ENCODE results near the gene GASK1B. TPM values are rescaled to one million over a fixed set of nuclear protein-coding genes. Genes with fewer than 3 reads are reported as not detected.

Gene GASK1B
- total and polyA plus RNA-seq, 2 of the 13 experiments (the other 11 are each of a cell fraction or from before 2014, with no cell fraction given) = 29.1 to 40.4 TPM

- H2AFZ ChIP-seq (ENCODE audit: low read length) = no peak overlapping the region
- POLR2A ChIA-PET = no interaction called here
- no TSS peak for BruUV-seq (replicated peaks)
These were observed 40.6 kb upstream of the GASK1B start for GRCh38 chr4:158213466-158213865.

More at GRCh38 chr4:158213466-158213865, 40.6 kb upstream of the GASK1B start:
- no peak overlapping the region for H3K9ac ChIP-seq (ENCODE audit: insufficient read depth, low read depth, low read length)
- H3K27me3 ChIP-seq (ENCODE audit: control insufficient read depth in 1 of 2, insufficient read depth in 2 of 2, low read length in 2 of 2) = no peaks in the 10 kb centered on the region
- H3K4me3 ChIP-seq (replicated peaks in 1 of 3; ENCODE audit: insufficient read depth in 1 of 3, low read depth in 2 of 3, low read length in 3 of 3) = no peak overlapping the region
- in situ Hi-C loops (cut with HindIII; ENCODE audit: extremely low pct_ligation_motif_present, low pct_unique_long_range_greater_than_20kb) (no loop called here), intact Hi-C loops (cut with micrococcal nuclease; ENCODE audit: unreplicated experiment) (loop anchor here (5.0 kb wide), 1 partner anchor 39 kb away; no protein-coding TSS in a partner anchor)
- CTCF ChIA-PET (ENCODE audit: low intra/inter-chr PET ratio, low total read pairs) = no interaction called here
- TF ChIP-seq ZNF224 (CRISPR knock-in tag; IDR thresholded peaks at IDR 0.05) (no peak), ZBTB7A (CRISPR knock-in tag; IDR thresholded peaks at IDR 0.05) (no peak), TFAP4 (IDR thresholded peaks at IDR 0.05; ENCODE audit: borderline replicate concordance, low read depth) (no peak), ZNF740 (CRISPR knock-in tag; IDR thresholded peaks at IDR 0.05) (no peak), ZNF296 (CRISPR knock-in tag; conservative IDR thresholded peaks at IDR 0.05) (no peak), ZNF615 (CRISPR knock-in tag; IDR thresholded peaks at IDR 0.05; ENCODE audit: borderline replicate concordance) (no peak), ZNF703 (CRISPR knock-in tag; IDR thresholded peaks at IDR 0.05; ENCODE audit: borderline replicate concordance) (no peak), ZNF496 (CRISPR knock-in tag; IDR thresholded peaks at IDR 0.05; ENCODE audit: insufficient replicate concordance) (no peak), ZNF343 (CRISPR knock-in tag; IDR thresholded peaks at IDR 0.05) (no peak), ZNF501 (CRISPR knock-in tag; IDR thresholded peaks at IDR 0.05) (no peak), TCF7L2 (IDR thresholded peaks at IDR 0.05; ENCODE audit: low read depth, low read length) (no peak), MZF1 (CRISPR knock-in tag; IDR thresholded peaks at IDR 0.05; ENCODE audit: borderline replicate concordance) (no peak), ZNF891 (CRISPR knock-in tag; IDR thresholded peaks at IDR 0.05) (no peak), SIN3A (IDR thresholded peaks at IDR 0.05; ENCODE audit: borderline replicate concordance, low read depth, low read length) (no peak), ARID5B (CRISPR knock-in tag; IDR thresholded peaks at IDR 0.05) (no peak), ZFY (CRISPR knock-in tag; IDR thresholded peaks at IDR 0.05) (no peak), STAG1 (CRISPR knock-in tag; IDR thresholded peaks at IDR 0.05) (no peak), ZBTB38 (CRISPR knock-in tag; IDR thresholded peaks at IDR 0.05) (no peak), CBX5 (CRISPR knock-in tag; IDR thresholded peaks at IDR 0.05; ENCODE audit: borderline replicate concordance) (no peak)
- DNase-seq (ENCODE audit: low spot score) (no peak), ATAC-seq (no peak), FAIRE-seq (no peak)
- 93% methylated on average over 2 of the region's 2 CpGs for WGBS (ENCODE audit: low lambda C conversion rate)
- no peaks in the 10 kb centered on the region for H3K9me3 ChIP-seq (ENCODE audit: low read length)
- H3K79me2 ChIP-seq (ENCODE audit: insufficient read depth, low read length) = no peaks in the 10 kb centered on the region
- no peak overlapping the region for H3K4me2 ChIP-seq (ENCODE audit: low read depth, low read length)
- H3K27ac ChIP-seq (ENCODE audit: extremely low read length, insufficient read depth, low read length) = no peak overlapping the region
- H3K4me1 ChIP-seq (ENCODE audit: insufficient read depth, low read length) = peaks cover 18% of the 10 kb centered on the region
- H3K36me3 ChIP-seq (replicated peaks in 1 of 2; ENCODE audit: control insufficient read depth in 1 of 2, insufficient read depth in 2 of 2, low read length in 2 of 2) = peaks cover 0 to 1% of the 10 kb centered on the region in 2 experiments; a peak in 1 of 5 replicates
- no peaks in the 10 kb centered on the region for H4K20me1 ChIP-seq (ENCODE audit: insufficient read depth, low read length)
